Measurements from ENCODE around the gene MYLK. TPM values are rescaled to one million over a fixed set of nuclear protein-coding genes. Genes with fewer than 3 reads are reported as not detected.

The MYLK gene
- total and polyA plus RNA-seq, 8 donors, result 35.1 to 916 (median 340) TPM

DNA sequence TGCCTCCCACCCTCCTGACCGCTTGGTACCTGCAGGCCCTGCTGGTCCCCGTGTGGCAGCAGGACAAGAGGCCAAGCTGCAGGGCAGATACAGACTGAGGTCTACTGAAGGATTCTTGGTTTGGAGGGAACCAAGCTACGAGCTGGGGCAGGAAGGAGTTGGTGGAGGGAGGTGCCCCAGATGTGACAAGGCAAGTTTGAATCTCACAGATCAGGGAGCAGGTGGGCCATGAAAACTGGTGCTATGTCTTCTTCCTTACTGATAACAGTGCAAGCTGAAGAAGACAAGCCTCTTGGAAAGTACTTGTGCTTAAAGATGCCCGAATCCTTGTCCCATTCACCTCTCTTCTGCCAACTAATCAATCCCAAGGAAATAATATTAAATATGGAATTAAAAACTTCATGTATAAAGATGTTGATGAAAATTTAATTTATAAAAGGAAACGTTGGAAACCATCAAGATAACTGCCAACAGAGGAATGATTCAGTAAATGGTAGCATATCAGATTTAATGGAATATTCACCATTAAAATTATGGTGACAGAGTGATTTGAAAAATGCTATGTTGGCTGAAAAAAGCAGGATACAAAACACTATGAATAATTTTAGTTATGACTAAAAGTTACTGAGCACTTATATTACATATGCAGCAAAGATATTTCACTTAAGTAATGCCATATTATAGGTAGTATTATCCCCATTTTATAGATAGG, 107.9 kb downstream of the MYLK start:
- H3K36me3 ChIP-seq, result no peaks in the 10 kb centered on the region
- peaks cover 0 to 15% (median 2%) of the 10 kb centered on the region in 4 donors for H3K4me1 ChIP-seq
- 75 to 83% (median 77%) methylated on average over 5 of the region's 5 CpGs for WGBS, 5 donors
- H3K27me3 ChIP-seq, result no peaks in the 10 kb centered on the region
- no peak overlapping the region for H3K27ac ChIP-seq
- DNase-seq, result no peak
- H3K9me3 ChIP-seq, result no peaks in the 10 kb centered on the region
- intact Hi-C loops (cut with DNase I; ENCODE audit: low total_unique reads), result no loop called here
- no peak overlapping the region for H3K4me3 ChIP-seq
- TF ChIP-seq, protein P1, sequence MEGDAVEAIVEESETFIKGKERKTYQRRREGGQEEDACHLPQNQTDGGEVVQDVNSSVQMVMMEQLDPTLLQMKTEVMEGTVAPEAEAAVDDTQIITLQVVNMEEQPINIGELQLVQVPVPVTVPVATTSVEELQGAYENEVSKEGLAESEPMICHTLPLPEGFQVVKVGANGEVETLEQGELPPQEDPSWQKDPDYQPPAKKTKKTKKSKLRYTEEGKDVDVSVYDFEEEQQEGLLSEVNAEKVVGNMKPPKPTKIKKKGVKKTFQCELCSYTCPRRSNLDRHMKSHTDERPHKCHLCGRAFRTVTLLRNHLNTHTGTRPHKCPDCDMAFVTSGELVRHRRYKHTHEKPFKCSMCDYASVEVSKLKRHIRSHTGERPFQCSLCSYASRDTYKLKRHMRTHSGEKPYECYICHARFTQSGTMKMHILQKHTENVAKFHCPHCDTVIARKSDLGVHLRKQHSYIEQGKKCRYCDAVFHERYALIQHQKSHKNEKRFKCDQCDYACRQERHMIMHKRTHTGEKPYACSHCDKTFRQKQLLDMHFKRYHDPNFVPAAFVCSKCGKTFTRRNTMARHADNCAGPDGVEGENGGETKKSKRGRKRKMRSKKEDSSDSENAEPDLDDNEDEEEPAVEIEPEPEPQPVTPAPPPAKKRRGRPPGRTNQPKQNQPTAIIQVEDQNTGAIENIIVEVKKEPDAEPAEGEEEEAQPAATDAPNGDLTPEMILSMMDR (IDR thresholded peaks at IDR 0.05), result no peak
- TF ChIP-seq POLR2A (IDR thresholded peaks at IDR 0.05), result no peak
- no peak for TF ChIP-seq EP300 (IDR thresholded peaks at IDR 0.05)
- no peak for TF ChIP-seq POLR2AphosphoS5 (IDR thresholded peaks at IDR 0.05)

DNA sequence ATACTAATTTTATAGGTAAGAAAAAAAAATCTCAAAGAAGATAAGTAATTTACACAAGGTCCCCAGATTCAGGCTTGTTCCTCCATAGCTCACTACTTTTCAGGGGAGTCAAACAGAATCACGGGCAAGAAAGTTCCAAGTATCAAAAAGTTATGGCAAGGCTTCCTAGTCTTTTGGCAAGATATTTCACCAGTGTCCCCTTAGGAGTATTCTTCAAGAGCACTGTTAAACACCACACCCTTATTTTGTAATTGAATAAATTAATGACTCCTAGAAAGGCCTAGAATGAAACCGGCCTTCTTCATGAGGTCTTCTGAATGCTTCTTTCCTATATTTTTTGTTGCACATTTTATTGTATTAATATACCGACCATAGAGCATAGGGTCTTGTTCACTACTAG, 109.7 kb downstream of the MYLK start:
- H3K4me1 ChIP-seq, result peaks cover 0 to 8% (median 2%) of the 10 kb centered on the region in 4 donors
- H3K27ac ChIP-seq, result peak overlapping the region in 1 of 5 donors; percentile 22
- intact Hi-C loops (cut with DNase I; ENCODE audit: low total_unique reads), result no loop called here
- WGBS, 5 donors, result 85 to 97% (median 94%) methylated on average over 3 of the region's 3 CpGs
- no peaks in the 10 kb centered on the region for H3K27me3 ChIP-seq
- H3K4me3 ChIP-seq, result no peak overlapping the region
- no peaks in the 10 kb centered on the region for H3K9me3 ChIP-seq
- no peak for DNase-seq
- no peaks in the 10 kb centered on the region for H3K36me3 ChIP-seq
- TF ChIP-seq, protein P1 (IDR thresholded peaks at IDR 0.05), result no peak
- no peak for TF ChIP-seq POLR2AphosphoS5 (IDR thresholded peaks at IDR 0.05)
- TF ChIP-seq POLR2A (IDR thresholded peaks at IDR 0.05), result no peak
- TF ChIP-seq EP300 (IDR thresholded peaks at IDR 0.05), result no peak

DNA sequence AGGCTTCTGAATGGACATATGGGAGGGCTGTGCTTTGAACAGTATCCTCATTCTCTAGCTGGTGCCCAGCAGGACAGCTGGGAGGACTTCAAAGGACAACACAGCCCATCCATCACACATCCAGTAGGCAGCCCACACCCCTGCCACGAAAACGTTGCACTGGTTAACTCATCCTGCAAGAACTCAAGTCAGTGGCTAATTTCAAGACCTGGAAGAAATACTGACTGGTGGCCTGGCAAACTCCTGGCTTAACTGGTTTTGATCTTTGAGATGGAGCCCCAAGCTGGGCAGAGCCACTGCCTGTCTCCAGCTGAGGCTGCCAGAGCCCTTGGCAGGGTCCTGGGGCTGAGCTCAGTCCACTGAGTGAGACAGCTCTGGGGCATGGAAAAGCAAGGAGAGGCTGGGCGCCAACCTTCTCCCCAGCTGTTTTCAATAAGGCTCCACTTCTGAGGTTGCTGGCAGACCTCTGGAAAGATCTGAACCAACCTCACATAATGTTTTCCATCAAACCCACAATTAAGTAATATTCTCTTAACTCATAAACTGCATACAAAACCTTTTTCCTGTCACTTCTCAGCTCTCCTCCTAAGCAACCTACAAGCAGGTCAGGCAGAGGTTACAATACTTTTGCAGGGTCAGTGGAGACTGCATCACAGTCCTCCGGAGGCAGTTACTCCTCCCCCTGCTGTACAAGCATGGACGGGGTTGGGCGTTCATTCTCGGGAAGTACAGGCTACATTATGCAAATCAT, 110.3 kb downstream of the MYLK start:
- Histone ChIP-seq H3K4me3 (no peak overlapping the region), H3K9me3 (no peaks in the 10 kb centered on the region), H3K27ac (peak overlapping the region in 1 of 5 donors; percentile 22), H3K4me1 (peaks cover 0 to 6% (median 2%) of the 10 kb centered on the region in 4 donors), H3K36me3 (no peaks in the 10 kb centered on the region), H3K27me3 (no peaks in the 10 kb centered on the region)
- TF ChIP-seq, protein P1 (IDR thresholded peaks at IDR 0.05), result no peak
- no peak for TF ChIP-seq POLR2A (IDR thresholded peaks at IDR 0.05)
- no peak for TF ChIP-seq POLR2AphosphoS5 (IDR thresholded peaks at IDR 0.05)
- TF ChIP-seq EP300 (IDR thresholded peaks at IDR 0.05), result no peak
- DNase-seq, result no peak
- WGBS, 5 donors, result 70 to 80% (median 73%) methylated on average over 7 of the region's 7 CpGs
- intact Hi-C loops (cut with DNase I; ENCODE audit: low total_unique reads), result no loop called here

DNA sequence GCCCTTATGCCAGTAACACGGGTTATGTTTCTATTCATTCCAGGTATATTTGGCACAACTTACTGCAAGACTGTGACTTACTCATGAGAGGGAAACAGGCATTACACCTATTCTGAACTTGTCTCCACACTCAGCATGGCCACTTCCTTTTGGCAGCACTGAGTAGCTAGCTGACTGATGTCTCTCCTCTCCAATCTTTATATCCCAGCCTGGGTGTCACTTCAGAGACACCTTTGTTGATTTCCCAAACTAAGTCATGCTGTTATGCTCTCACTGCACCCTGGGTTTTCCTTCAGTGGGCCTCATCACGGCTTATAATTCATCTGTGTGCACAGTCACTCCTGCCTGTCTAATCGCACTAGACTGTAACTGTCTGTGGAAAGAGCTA, 114.8 kb downstream of the MYLK start:
- Histone ChIP-seq H3K27ac (no peak overlapping the region), H3K27me3 (no peaks in the 10 kb centered on the region), H3K4me3 (no peak overlapping the region), H3K36me3 (no peaks in the 10 kb centered on the region), H3K9me3 (no peaks in the 10 kb centered on the region), H3K4me1 (peaks cover 0 to 6% (median 2%) of the 10 kb centered on the region in 4 donors)
- 78 to 90% (median 86%) methylated on average over 3 of the region's 3 CpGs for WGBS, 5 donors
- DNase-seq, result no peak
- intact Hi-C loops (cut with DNase I; ENCODE audit: low total_unique reads), result no loop called here
- TF ChIP-seq POLR2A (IDR thresholded peaks at IDR 0.05) (no peak), EP300 (IDR thresholded peaks at IDR 0.05) (no peak), POLR2AphosphoS5 (IDR thresholded peaks at IDR 0.05) (no peak)
- TF ChIP-seq, protein P1 (IDR thresholded peaks at IDR 0.05), result no peak

Measured in stomach (tissue), 9 donors.